Measurements from ENCODE around the gene ZC3H11A.
"Not testable (repeated sequence)": the region's sequence is repeated elsewhere in the genome, so short reads cannot be mapped to it uniquely, and the experiment has no call there.

The ZC3H11A gene

GRCh38 chr1:203789966-203790365 is 5.5 kb upstream of the ZC3H11A start:
- DNase-seq, result no peak

- no peak for DNase-seq
Measured at GRCh38 chr1:203791498-203791897, 3.9 kb upstream of the ZC3H11A start.

GRCh38 chr1:203792486-203792885 is 2.9 kb upstream of the ZC3H11A start:
- DNase-seq, result no peak

- DNase-seq, result not testable (repeated sequence)
Measured at GRCh38 chr1:203793561-203793960, 1.9 kb upstream of the ZC3H11A start.

GRCh38 chr1:203794764-203795440 is 521 bp upstream of the ZC3H11A start:
- no peak for DNase-seq

GRCh38 chr1:203796236-203796605 is 798 bp downstream of the ZC3H11A start:
- no peak for DNase-seq

- DNase-seq, result no peak
Measured at GRCh38 chr1:203797216-203797615, 1.8 kb downstream of the ZC3H11A start.

GRCh38 chr1:203797948-203798655 is 2.7 kb downstream of the ZC3H11A start:
- no peak for DNase-seq

GRCh38 chr1:203799157-203799556 is 3.7 kb downstream of the ZC3H11A start:
- no peak for DNase-seq

GRCh38 chr1:203799971-203800370 is 4.5 kb downstream of the ZC3H11A start:
- no peak for DNase-seq

GRCh38 chr1:203805689-203806088 is 10.3 kb downstream of the ZC3H11A start:
- no peak for DNase-seq

- DNase-seq, result no peak
Measured at GRCh38 chr1:203807196-203807595, 11.8 kb downstream of the ZC3H11A start.

GRCh38 chr1:203813581-203814341 is 18.3 kb downstream of the ZC3H11A start:
- DNase-seq, result no peak

- no peak for DNase-seq
Measured at GRCh38 chr1:203818399-203818798, 23.0 kb downstream of the ZC3H11A start.

GRCh38 chr1:203823306-203823705 is 27.9 kb downstream of the ZC3H11A start:
- no peak for DNase-seq

- DNase-seq, result no peak
Measured at GRCh38 chr1:203826175-203826574, 30.8 kb downstream of the ZC3H11A start.

GRCh38 chr1:203828002-203828401 is 32.6 kb downstream of the ZC3H11A start:
- no peak for DNase-seq

GRCh38 chr1:203828503-203828902 is 33.1 kb downstream of the ZC3H11A start:
- no peak for DNase-seq

GRCh38 chr1:203829247-203829646 is 33.8 kb downstream of the ZC3H11A start:
- DNase-seq, result not testable (repeated sequence)

GRCh38 chr1:203835476-203835875 is 40.1 kb downstream of the ZC3H11A start:
- DNase-seq, result no peak

- DNase-seq, result no peak
Measured at GRCh38 chr1:203839081-203839480, 43.7 kb downstream of the ZC3H11A start.

- no peak for DNase-seq
Measured at GRCh38 chr1:203840208-203840808, 44.9 kb downstream of the ZC3H11A start.

GRCh38 chr1:203842559-203842876 is 47.1 kb downstream of the ZC3H11A start:
- DNase-seq, result no peak

GRCh38 chr1:203843435-203843834 is 48.0 kb downstream of the ZC3H11A start:
- no peak for DNase-seq

All from hippocampal formation (tissue), 2 donors.